ENCODE data around the gene TCL1B. TPM values are rescaled to one million over a fixed set of nuclear protein-coding genes. Genes with fewer than 3 reads are reported as not detected.

TCL1B gene
- total RNA-seq, 1 experiment from 2014 or later: not detected

GRCh38 chr14:95666450-95666849, 19.8 kb upstream of the TCL1B start:
- no peak for DNase-seq (ENCODE audit: low spot score)

DNA sequence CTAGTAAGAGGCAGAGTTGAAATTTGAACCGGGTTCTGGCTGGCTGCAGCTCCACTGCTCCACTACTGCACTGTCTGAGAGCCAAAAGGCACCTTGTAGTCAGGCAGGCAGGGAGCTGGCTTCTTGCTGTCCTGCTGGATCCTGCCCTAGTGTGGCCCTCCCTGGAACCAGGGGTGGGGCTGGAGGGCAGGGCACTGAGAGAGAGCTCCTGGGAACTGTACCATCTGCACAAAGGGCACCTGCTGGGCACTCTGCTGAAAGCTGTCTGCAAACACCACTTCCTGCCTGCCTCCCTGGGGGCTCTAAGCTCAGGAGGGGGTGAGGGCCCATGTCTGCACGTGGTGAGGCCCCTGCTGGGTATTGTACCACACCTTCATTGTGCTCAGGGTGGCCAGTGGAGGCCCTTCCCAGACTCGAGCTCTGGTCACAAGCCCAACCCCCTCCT, 19.0 kb upstream of the TCL1B start:
- DNase-seq (ENCODE audit: low spot score): no peak

- no peak for DNase-seq (ENCODE audit: low spot score)
Measured at GRCh38 chr14:95668235-95668772, 17.9 kb upstream of the TCL1B start.

DNA sequence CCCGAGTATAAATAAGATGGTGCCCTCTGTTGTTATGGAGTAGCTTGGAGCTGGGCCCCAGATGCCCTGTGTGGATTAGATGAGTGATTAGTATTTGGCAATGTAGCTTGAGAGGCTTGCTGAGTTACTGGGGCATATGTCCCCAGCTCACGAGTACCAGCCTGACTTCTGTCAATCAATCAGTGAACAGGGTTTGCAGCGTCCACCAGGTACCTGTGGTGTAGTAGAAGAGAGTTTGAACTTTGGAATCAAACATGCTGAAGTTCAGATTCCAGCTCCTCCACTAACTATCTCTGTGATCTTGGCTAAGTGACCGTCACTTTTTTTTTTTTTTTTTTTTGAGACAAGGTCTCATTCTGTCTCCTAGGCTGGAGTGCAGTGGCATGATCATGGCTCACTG, 11.6 kb upstream of the TCL1B start:
- DNase-seq (ENCODE audit: low spot score): no peak

GRCh38 chr14:95675486-95675885, 10.7 kb upstream of the TCL1B start:
- no peak for DNase-seq (ENCODE audit: low spot score)

GRCh38 chr14:95677179-95677835, 8.9 kb upstream of the TCL1B start:
- no peak for DNase-seq (ENCODE audit: low spot score)

- no peak for DNase-seq (ENCODE audit: low spot score)
Measured at GRCh38 chr14:95679148-95679815, 6.9 kb upstream of the TCL1B start.

DNA sequence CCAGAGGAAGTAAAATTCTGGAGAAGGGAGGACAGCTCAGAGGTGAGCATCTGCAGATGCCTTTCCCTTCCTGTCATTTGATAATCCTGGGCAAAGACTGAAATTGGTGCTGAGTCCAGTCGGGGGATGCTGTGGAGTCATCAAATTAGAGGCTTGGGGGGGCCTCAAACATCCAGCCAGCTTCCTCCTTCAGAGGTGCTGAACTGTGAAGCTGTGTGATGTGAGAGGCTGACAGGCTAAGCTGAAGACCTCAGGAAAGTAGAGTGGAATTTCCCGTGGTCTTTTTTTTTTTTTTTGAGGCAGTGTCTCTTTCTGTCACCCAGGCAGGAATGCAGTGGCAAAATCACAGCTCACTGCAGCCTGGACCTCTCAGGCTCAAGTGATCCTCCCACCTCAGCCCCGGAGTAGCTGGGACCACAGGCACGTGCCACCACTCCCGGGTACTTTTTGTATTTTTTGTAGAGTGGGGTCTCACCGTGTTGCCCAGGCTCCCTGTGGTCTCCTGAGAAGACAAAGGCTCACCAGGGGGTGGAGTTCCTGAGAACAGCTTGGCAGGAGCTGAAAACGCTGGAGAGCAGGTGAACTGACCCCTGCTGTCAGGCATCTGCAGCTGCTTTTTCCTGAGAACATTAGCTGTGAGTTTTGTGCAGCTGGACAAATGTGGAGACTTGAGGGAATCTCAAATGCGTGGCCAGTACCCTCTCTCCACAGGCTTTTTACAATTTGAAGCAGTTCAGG, 6.1 kb upstream of the TCL1B start:
- DNase-seq (ENCODE audit: low spot score): no peak

- DNase-seq (ENCODE audit: low spot score): no peak
Measured at GRCh38 chr14:95681153-95681552, 5.1 kb upstream of the TCL1B start.

DNA sequence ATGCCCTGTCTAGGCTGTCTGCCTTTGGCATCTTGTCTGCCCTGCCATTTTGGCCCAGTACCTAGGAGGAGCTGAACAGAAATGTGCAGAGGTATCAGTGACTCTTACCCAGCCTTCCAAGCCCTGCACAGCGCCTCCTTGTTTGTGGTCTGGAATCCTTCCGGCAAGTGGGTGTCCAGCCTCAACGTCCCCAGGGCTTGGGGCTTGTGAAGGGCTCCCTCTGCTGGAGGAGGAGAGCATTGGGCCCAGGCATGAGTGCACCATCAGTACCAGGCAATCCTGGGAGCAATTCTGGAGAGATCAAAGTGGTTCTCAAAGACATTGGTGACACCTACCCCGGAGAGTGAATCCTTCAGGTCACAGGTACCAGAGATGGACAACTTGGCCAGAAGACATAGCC, 2.4 kb upstream of the TCL1B start:
- no peak for DNase-seq (ENCODE audit: low spot score)

DNA sequence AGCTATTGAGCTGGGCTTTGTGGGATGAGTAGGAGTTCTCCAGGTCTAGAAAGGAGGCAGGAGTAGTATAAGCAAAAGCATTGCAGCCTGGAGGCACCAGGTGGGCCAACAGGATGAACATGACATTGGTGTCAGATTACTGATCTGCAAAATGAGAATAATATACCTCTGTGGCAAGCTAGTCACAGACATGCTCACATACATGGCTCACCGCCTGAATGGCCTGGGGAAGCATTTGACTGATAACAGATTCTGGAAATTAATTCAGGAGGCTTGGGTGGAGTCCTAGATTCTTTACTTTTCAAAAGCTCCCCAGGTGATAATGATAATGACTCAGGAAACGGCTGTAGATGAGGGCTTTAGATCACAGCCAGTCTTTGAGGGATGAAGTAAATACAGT, 709 bp downstream of the TCL1B start:
- DNase-seq (ENCODE audit: low spot score): no peak

DNA sequence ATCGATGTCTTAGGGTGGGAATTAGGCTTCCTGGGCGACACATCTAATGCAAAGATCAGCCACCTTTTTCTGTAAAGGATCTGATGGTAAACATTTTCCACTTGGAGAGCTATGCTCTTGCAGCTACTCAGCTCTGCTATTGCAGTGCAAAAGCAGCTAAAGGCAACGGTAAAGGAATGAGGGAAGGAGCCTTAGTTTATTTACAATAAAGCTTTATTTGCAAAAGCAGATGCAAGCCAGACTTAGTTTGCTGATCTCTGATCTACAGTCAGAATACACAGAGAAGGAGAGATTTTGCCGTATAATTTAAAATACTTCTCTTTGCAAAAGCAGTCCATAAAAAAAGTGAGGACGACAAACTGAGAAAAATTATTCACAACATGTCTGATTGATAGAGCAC, 3.2 kb downstream of the TCL1B start:
- no peak for DNase-seq (ENCODE audit: low spot score)

DNA sequence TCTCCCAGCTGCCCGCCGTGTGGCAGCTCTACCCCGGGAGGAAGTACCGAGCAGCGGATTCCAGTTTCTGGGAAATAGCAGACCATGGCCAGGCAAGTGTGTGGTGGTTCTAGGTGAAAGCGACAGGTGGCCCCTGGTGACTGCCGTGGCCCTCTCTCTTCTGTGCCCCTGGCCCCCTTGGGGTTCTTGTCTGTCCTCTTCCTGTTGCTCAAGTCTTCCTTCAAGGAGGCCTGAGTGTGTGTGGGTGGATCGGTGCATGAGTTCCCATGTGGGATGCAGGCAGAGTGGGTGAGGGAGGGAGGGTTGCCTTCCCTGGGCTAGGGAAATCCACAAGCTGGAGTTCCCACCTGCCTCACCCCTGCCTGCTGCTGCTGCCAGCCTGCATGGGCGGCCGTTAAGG, 4.6 kb downstream of the TCL1B start:
- DNase-seq (ENCODE audit: low spot score): no peak

DNA sequence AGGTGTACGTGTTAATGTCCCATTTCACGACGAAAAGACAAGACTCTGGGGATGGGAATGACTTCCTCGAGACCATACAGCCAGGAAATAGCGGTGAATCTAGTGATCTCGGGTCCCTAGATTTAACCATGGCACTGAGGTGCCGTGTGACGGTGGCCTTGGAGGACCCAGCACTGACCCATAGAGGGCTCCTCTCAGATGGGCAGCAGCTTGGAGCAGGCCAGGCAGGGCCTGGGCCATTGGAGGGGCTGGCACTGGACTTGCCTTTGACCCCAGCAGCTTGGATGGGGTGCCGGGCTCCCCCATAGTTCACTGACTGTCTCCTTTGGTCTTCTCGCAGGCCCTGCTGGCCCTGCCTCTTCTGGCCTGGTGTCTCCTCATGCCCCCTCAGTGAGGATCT, 5.4 kb downstream of the TCL1B start:
- no peak for DNase-seq (ENCODE audit: low spot score)

DNA sequence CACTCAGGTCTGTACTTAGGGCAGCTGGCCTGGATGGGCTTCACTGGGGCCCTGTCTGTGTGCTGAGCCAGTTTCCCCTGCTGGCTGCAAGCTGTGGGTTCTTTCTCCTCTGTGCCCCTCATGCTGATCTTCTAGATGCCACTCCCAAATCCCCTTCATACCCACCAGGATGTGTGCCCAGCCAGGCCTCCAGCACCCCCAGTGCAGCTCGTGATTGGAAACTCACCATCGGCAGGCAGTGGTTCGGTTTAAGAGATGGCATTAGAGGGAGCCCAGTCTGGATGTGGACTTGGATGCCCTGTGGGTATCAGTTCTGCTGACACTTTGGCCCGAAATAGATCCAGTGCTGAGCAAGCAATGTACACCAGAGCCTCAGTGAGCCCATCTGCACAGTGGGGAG, 5.9 kb downstream of the TCL1B start:
- no peak for DNase-seq (ENCODE audit: low spot score)

GRCh38 chr14:95695051-95695450, 8.8 kb downstream of the TCL1B start:
- no peak for DNase-seq (ENCODE audit: low spot score)

DNA sequence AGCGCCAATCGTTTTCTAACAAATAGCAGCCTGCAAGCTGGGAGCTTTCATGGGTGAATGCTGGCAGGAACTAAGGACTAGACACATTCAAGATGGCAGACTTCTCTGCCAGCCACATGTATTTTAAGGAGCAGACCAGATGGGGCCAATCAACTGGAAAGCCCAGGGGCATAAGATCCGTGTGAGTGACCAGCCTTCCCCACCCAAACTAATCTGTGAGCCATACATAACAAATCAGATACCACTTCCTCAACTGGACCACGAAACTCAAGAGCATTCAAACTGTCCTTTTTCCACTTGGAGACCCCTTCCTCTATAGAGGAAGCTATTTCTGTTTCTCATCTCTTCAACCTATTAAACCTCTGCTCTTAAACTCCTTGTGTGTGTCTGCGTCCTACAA, 9.7 kb downstream of the TCL1B start:
- no peak for DNase-seq (ENCODE audit: low spot score)

DNA sequence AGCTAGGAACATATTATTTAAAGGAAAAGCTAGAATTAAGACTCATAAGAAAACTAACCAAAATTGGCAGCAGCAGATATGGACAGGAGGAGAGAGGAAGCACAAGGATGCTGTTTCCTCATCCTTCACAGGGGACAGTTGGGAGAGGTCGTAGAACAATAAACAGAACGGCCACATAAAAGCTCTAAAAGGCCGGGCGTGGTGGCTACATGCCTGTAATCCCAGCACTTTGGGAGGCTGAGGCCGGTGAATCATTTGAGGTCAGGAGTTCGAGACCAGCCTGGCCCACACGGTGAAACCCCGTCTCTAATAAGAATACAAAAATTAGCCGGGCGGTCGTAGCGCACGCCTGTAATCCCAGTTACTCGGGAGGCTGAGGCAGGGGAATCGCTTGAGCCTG, 10.5 kb downstream of the TCL1B start:
- no peak for DNase-seq (ENCODE audit: low spot score)

- no peak for DNase-seq (ENCODE audit: low spot score)
Measured at GRCh38 chr14:95697764-95698163, 11.5 kb downstream of the TCL1B start.

DNA sequence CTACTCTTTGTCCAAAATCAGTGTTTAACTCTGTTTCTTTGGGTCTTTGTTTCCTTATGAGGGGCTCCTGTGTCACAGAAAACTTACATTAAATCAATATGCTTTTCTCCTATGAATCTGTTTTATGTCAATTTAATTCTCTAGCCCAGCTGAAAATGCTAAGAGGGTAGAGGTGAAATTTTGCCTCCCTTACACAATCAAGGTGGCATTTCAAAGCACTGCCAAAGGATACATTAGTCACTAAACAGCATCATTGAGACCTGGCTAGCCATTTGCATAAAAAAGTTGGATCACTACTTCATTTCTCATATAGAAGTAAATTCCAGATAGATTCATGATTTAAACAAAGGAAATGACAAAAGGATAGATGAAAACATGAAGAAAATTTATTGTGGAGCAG, 12.1 kb downstream of the TCL1B start:
- DNase-seq (ENCODE audit: low spot score): no peak

DNA sequence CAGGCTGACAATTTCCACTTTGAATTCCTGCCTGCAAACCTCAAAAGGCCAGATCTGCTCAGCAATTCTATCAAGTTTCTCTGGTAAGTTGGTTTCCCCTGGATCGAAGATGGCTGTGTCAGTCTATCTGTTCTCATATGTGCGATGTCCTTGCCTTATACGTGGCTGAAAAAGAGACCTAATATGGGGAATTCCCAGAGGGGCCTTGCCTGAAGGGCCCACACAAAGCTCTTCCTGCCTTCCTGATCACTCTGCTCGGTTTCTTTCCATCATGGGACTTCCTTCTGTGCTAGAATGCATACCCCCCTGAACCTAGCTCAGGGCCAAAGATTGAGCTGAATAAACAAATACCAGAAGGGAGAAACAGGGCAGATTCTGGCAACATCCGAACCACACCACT, 13.2 kb downstream of the TCL1B start:
- DNase-seq (ENCODE audit: low spot score): no peak

GRCh38 chr14:95700221-95700976, 14.2 kb downstream of the TCL1B start:
- no peak for DNase-seq (ENCODE audit: low spot score)

Measured in H4 (cell line).